Hepatocyte (in vitro differentiated cells): ENCODE data around the gene PLA2G4C. TPM values are rescaled to one million over a fixed set of nuclear protein-coding genes. Genes with fewer than 3 reads are reported as not detected.

ENCODE experiments used
- DNase-seq: peaks from one replicate; pipeline ENCODE4 v3.0.0-alpha.2; 2016; ENCODE audit warnings: low spot score
- H2AFZ ChIP-seq: fragments of 200-600 bp; sonication (generic); 2 replicates; pipeline ENCODE4 v1.6.0; 2016; ENCODE audit warnings: antibody characterized with exemption, mild to moderate bottlenecking
- H3K27ac ChIP-seq: fragments of 200-600 bp; sonication (generic); 2 replicates; pipeline ENCODE4 v1.5.1; 2016; ENCODE audit warnings: mild to moderate bottlenecking
- H3K27me3 ChIP-seq: fragments of 200-600 bp; sonication (generic); 2 replicates; pipeline ENCODE4 v1.6.1; 2016
- H3K36me3 ChIP-seq: fragments of 200-600 bp; sonication (generic); replicated peaks from 2 replicates; pipeline ENCODE4 v1.5.1; 2016; ENCODE audit warnings: low read depth; ENCODE audit not compliant: insufficient read depth
- H3K4me1 ChIP-seq: fragments of 200-600 bp; sonication (generic); 2 replicates; pipeline ENCODE4 v1.5.1; 2016; ENCODE audit warnings: mild to moderate bottlenecking, moderate library complexity; ENCODE audit not compliant: insufficient read depth
- H3K4me2 ChIP-seq: fragments of 200-600 bp; sonication (generic); 2 replicates; pipeline ENCODE4 v1.6.0; 2016
- H3K4me3 ChIP-seq: fragments of 200-600 bp; sonication (generic); 2 replicates; pipeline ENCODE4 v1.5.1; 2016; ENCODE audit warnings: mild to moderate bottlenecking
- H3K79me2 ChIP-seq: fragments of 200-600 bp; sonication (generic); 2 replicates; pipeline ENCODE4 v1.6.0; 2017; ENCODE audit warnings: mild to moderate bottlenecking
- H3K9me2 ChIP-seq: fragments of 200-600 bp; sonication (generic); replicated peaks from 2 replicates; pipeline ENCODE4 v1.6.0; 2017; ENCODE audit warnings: mild to moderate bottlenecking; ENCODE audit not compliant: insufficient read depth
- H3K9me3 ChIP-seq: fragments of 200-600 bp; sonication (generic); 2 replicates; pipeline ENCODE4 v1.5.1; 2016; ENCODE audit warnings: low read depth, mild to moderate bottlenecking
- H4K20me1 ChIP-seq: fragments of 200-600 bp; sonication (generic); 2 replicates; pipeline ENCODE4 v1.6.0; 2016; ENCODE audit warnings: mild to moderate bottlenecking; ENCODE audit not compliant: insufficient read depth, poor library complexity, severe bottlenecking
- EZH2 ChIP-seq: fragments of 200-600 bp; sonication (generic); IDR thresholded peaks from 2 replicates; pipeline ENCODE4 v1.6.1; 2016; ENCODE audit warnings: antibody characterized with exemption, mild to moderate bottlenecking, borderline replicate concordance
- EZH2phosphoT487 ChIP-seq: fragments of 200-600 bp; sonication (generic); IDR thresholded peaks from one replicate; pipeline ENCODE4 v1.6.1; 2018; ENCODE audit warnings: antibody characterized with exemption, mild to moderate bottlenecking, low read depth, moderate library complexity; ENCODE audit not compliant: unreplicated experiment, severe bottlenecking
- WGBS: methylation state at CpG from one replicate; pipeline ENCODE4 v1.1.6; 2016; ENCODE audit warnings: low lambda C conversion rate; ENCODE audit errors: missing lambda C conversion rate; 5-methylcytosine and 5-hydroxymethylcytosine counted together
- polyA plus RNA-seq: library from polyadenylated mRNA; unstranded; fragments of >200 nt; fragmentation: Nextera tagmentation; extraction: Ambion mirVana; gene quantifications from 2 replicates; pipeline ENCODE4 v1.2.1, GENCODE V29; 2016
- total RNA-seq: library from RNA; depleted of rRNA; stranded (reverse); fragments of >200 nt; gene quantifications from 2 replicates; pipeline ENCODE4 v1.2.3, GENCODE V29; 2014
- TF ChIP-seq, protein P1 (sequence below): fragments of 200-600 bp; sonication (generic); IDR thresholded peaks from 2 replicates; pipeline ENCODE4 v1.5.1; 2016; ENCODE audit warnings: antibody characterized with exemption, mild to moderate bottlenecking; ENCODE audit not compliant: poor library complexity

PLA2G4C gene
- total and polyA plus RNA-seq, 2 experiments from 2014 or later: 2.0 to 5.4 TPM

- H3K4me3 ChIP-seq: no peak overlapping the region
- no peaks in the 10 kb centered on the region for H3K9me2 ChIP-seq
- H2AFZ ChIP-seq: no peak overlapping the region
- no peak overlapping the region for H3K27ac ChIP-seq
- H3K79me2 ChIP-seq: no peaks in the 10 kb centered on the region
- TF ChIP-seq EZH2phosphoT487 (no peak), EZH2 (no peak)
- TF ChIP-seq, protein P1, sequence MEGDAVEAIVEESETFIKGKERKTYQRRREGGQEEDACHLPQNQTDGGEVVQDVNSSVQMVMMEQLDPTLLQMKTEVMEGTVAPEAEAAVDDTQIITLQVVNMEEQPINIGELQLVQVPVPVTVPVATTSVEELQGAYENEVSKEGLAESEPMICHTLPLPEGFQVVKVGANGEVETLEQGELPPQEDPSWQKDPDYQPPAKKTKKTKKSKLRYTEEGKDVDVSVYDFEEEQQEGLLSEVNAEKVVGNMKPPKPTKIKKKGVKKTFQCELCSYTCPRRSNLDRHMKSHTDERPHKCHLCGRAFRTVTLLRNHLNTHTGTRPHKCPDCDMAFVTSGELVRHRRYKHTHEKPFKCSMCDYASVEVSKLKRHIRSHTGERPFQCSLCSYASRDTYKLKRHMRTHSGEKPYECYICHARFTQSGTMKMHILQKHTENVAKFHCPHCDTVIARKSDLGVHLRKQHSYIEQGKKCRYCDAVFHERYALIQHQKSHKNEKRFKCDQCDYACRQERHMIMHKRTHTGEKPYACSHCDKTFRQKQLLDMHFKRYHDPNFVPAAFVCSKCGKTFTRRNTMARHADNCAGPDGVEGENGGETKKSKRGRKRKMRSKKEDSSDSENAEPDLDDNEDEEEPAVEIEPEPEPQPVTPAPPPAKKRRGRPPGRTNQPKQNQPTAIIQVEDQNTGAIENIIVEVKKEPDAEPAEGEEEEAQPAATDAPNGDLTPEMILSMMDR: no peak
- H3K9me3 ChIP-seq: no peaks in the 10 kb centered on the region
- DNase-seq: no peak
- H3K4me2 ChIP-seq: no peak overlapping the region
- H3K4me1 ChIP-seq: no peaks in the 10 kb centered on the region
- H3K27me3 ChIP-seq: no peaks in the 10 kb centered on the region
- H3K36me3 ChIP-seq: no peaks in the 10 kb centered on the region
- no peaks in the 10 kb centered on the region for H4K20me1 ChIP-seq
- WGBS: 90% methylated on average over 4 of the region's 5 CpGs
Measured at GRCh38 chr19:48053076-48053475, 57.5 kb downstream of the PLA2G4C start.

GRCh38 chr19:48051335-48052033, 59.1 kb downstream of the PLA2G4C start:
- H3K79me2 ChIP-seq: no peaks in the 10 kb centered on the region
- no peak overlapping the region for H3K27ac ChIP-seq
- H3K36me3 ChIP-seq: no peaks in the 10 kb centered on the region
- 78% methylated on average over 10 of the region's 10 CpGs for WGBS
- H3K4me1 ChIP-seq: no peaks in the 10 kb centered on the region
- H3K9me2 ChIP-seq: no peaks in the 10 kb centered on the region
- TF ChIP-seq EZH2: no peak
- TF ChIP-seq, protein P1: no peak
- no peak for TF ChIP-seq EZH2phosphoT487
- H3K4me3 ChIP-seq: no peak overlapping the region
- no peak for DNase-seq
- no peaks in the 10 kb centered on the region for H3K9me3 ChIP-seq
- no peaks in the 10 kb centered on the region for H3K27me3 ChIP-seq
- no peaks in the 10 kb centered on the region for H4K20me1 ChIP-seq
- H2AFZ ChIP-seq: no peak overlapping the region
- no peak overlapping the region for H3K4me2 ChIP-seq

DNA sequence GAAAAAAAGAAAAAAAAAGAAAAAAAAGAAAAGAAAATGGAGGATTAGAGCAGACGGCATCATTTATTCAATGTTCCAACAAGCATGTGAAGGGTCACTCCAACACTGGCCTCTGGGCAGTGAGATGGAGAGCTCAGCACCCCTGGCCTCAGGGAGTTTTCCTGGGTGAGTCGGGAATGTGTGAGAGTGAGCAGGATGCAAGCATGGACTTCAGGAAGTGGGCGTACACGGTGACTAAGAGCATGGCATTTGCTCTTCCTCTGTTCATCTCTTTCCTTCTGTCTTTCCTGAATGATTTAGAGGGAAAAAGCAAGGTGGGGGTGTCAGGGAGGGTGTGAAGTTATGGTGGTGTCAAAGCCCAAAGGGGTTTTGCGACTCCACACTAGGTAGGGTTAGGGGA, 66.1 kb downstream of the PLA2G4C start:
- Histone ChIP-seq H3K27me3 (no peaks in the 10 kb centered on the region), H3K36me3 (no peaks in the 10 kb centered on the region), H3K27ac (no peak overlapping the region), H3K4me1 (no peaks in the 10 kb centered on the region), H3K79me2 (no peaks in the 10 kb centered on the region), H4K20me1 (no peaks in the 10 kb centered on the region), H3K9me3 (no peaks in the 10 kb centered on the region), H2AFZ (no peak overlapping the region), H3K4me3 (no peak overlapping the region), H3K9me2 (no peaks in the 10 kb centered on the region), H3K4me2 (no peak overlapping the region)
- WGBS: 94% methylated on average over 5 of the region's 5 CpGs
- DNase-seq: no peak
- no peak for TF ChIP-seq EZH2

GRCh38 chr19:48043675-48044258, 66.8 kb downstream of the PLA2G4C start, which contains the start of gene CABP5:
CABP5 (minus strand) TSS chr19:48044079; CDS start chr19:48043922, 157 bp downstream.
- H3K4me1 ChIP-seq: no peaks in the 10 kb centered on the region
- 73% methylated on average over 10 of the region's 10 CpGs for WGBS

More at GRCh38 chr19:48043675-48044258, 66.8 kb downstream of the PLA2G4C start, which contains the start of gene CABP5:
- Histone ChIP-seq H2AFZ (no peak within 1 kb of the TSS), H3K9me2 (no peaks in the 10 kb centered on the region), H3K79me2 (no peaks in the 10 kb centered on the region), H3K27me3 (no peaks in the 10 kb centered on the region), H3K4me2 (no peak within 1 kb of the TSS), H4K20me1 (no peaks in the 10 kb centered on the region), H3K36me3 (no peaks in the 10 kb centered on the region), H3K4me3 (no peak within 1 kb of the TSS), H3K27ac (no peak within 1 kb of the TSS), H3K9me3 (no peaks in the 10 kb centered on the region)
- DNase-seq: no peak
- TF ChIP-seq EZH2: no peak
- TF ChIP-seq EZH2phosphoT487: no peak
- TF ChIP-seq, protein P1: no peak
